ENCODE measurements around the gene PVR.
"Not testable (repeated sequence)": the region's sequence is repeated elsewhere in the genome, so short reads cannot be mapped to it uniquely, and the experiment has no call there.

The PVR gene

GRCh38 chr19:44643605-44644401, at the start of gene PVR:
PVR (plus strand) TSS chr19:44643910; CDS start chr19:44644097, 187 bp downstream.
- DNase-seq (ENCODE audit: low read depth in 2 of 2): peak; percentile 1 to 39

- no peak for DNase-seq (ENCODE audit: low read depth in 2 of 2)
Observed at GRCh38 chr19:44596428-44597130, 47.1 kb upstream of the PVR start.

- DNase-seq (ENCODE audit: low read depth in 2 of 2): no peak
Observed at GRCh38 chr19:44597131-44597491, 46.6 kb upstream of the PVR start.

- no peak for DNase-seq (ENCODE audit: low read depth in 2 of 2)
Observed at GRCh38 chr19:44598355-44598754, 45.4 kb upstream of the PVR start.

GRCh38 chr19:44598880-44599279, 44.8 kb upstream of the PVR start:
- DNase-seq (ENCODE audit: low read depth in 2 of 2): no peak

- DNase-seq (ENCODE audit: low read depth in 2 of 2): no peak
Observed at GRCh38 chr19:44600466-44600865, 43.2 kb upstream of the PVR start.

GRCh38 chr19:44602081-44602480, 41.6 kb upstream of the PVR start:
- DNase-seq (ENCODE audit: low read depth in 2 of 2): no peak

GRCh38 chr19:44603201-44603945, 40.3 kb upstream of the PVR start:
- DNase-seq (ENCODE audit: low read depth in 2 of 2): no peak

GRCh38 chr19:44604241-44604640, 39.5 kb upstream of the PVR start:
- DNase-seq (ENCODE audit: low read depth in 2 of 2): no peak

- DNase-seq (ENCODE audit: low read depth in 2 of 2): no peak
Observed at GRCh38 chr19:44605547-44605946, 38.2 kb upstream of the PVR start.

- DNase-seq (ENCODE audit: low read depth in 2 of 2): no peak
Observed at GRCh38 chr19:44607049-44607448, 36.7 kb upstream of the PVR start.

GRCh38 chr19:44607917-44608316, 35.8 kb upstream of the PVR start:
- no peak for DNase-seq (ENCODE audit: low read depth in 2 of 2)

GRCh38 chr19:44608391-44608821, 35.3 kb upstream of the PVR start:
- no peak for DNase-seq (ENCODE audit: low read depth in 2 of 2)

GRCh38 chr19:44609219-44609618, 34.5 kb upstream of the PVR start:
- DNase-seq (ENCODE audit: low read depth in 2 of 2): no peak

GRCh38 chr19:44610497-44610896, 33.2 kb upstream of the PVR start:
- not testable (repeated sequence) for DNase-seq (ENCODE audit: low read depth in 2 of 2)

GRCh38 chr19:44611812-44612295, 31.9 kb upstream of the PVR start:
- DNase-seq (ENCODE audit: low read depth in 2 of 2): no peak

GRCh38 chr19:44613295-44614178, 30.2 kb upstream of the PVR start, which contains the start of gene IGSF23:
IGSF23 (plus strand) TSS chr19:44613563; CDS start chr19:44613646, 83 bp downstream.
- DNase-seq (ENCODE audit: low read depth in 2 of 2): no peak

- no peak for DNase-seq (ENCODE audit: low read depth in 2 of 2)
Observed at GRCh38 chr19:44614313-44614712, 29.4 kb upstream of the PVR start.

- DNase-seq (ENCODE audit: low read depth in 2 of 2): no peak
Observed at GRCh38 chr19:44615863-44616247, 27.9 kb upstream of the PVR start.

GRCh38 chr19:44617110-44617880, 26.4 kb upstream of the PVR start:
- no peak for DNase-seq (ENCODE audit: low read depth in 2 of 2)

Data from activated CD4-positive, alpha-beta T cell treated with anti-CD3 and anti-CD28 coated beads for 24 hours (primary cell).